SJSA1 (cell line): ENCODE data around the gene CXCL5. TPM values are rescaled to one million over a fixed set of nuclear protein-coding genes. Genes with fewer than 3 reads are reported as not detected.
"Not testable (repeated sequence)": the region's sequence is repeated elsewhere in the genome, so short reads cannot be mapped to it uniquely, and the experiment has no call there.

ENCODE experiments used
- DNase-seq, 2 experiments: peaks; one replicate each; pipeline ENCODE4 v3.0.0-alpha.2; 2015 to 2020; ENCODE audit warnings: low spot score in 2 of 2, low read depth in 1 of 2
- H3K27ac ChIP-seq: fragments of 250-450 bp; sonication (Bioruptor Pico); 2 replicates; pipeline ENCODE4 v1.5.1; 2020; ENCODE audit warnings: mild to moderate bottlenecking, moderate library complexity
- H3K27me3 ChIP-seq: fragments of 250-450 bp; sonication (Bioruptor Pico); replicated peaks from 2 replicates; pipeline ENCODE4 v1.5.1; 2020; ENCODE audit warnings: mild to moderate bottlenecking, moderate library complexity
- H3K36me3 ChIP-seq: fragments of 250-450 bp; sonication (Bioruptor Pico); 2 replicates; pipeline ENCODE4 v1.5.1; 2020; ENCODE audit warnings: mild to moderate bottlenecking
- H3K4me1 ChIP-seq: fragments of 250-450 bp; sonication (Bioruptor Pico); replicated peaks from 2 replicates; pipeline ENCODE4 v1.6.1; 2021; ENCODE audit warnings: mild to moderate bottlenecking
- H3K4me3 ChIP-seq: fragments of 250-450 bp; sonication (Bioruptor Pico); 2 replicates; pipeline ENCODE4 v1.5.1; 2020; ENCODE audit warnings: mild to moderate bottlenecking
- H3K9me3 ChIP-seq: fragments of 250-450 bp; sonication (Bioruptor Pico); replicated peaks from 2 replicates; pipeline ENCODE4 v1.5.1; 2020; ENCODE audit warnings: mild to moderate bottlenecking
- total RNA-seq: library from RNA; depleted of rRNA; stranded (reverse); fragments of >200 nt; shearing (Covaris generic); gene quantifications from 2 replicates; pipeline ENCODE4 v1.2.3, GENCODE V29; 2014

Gene CXCL5
- total RNA-seq, 1 experiment from 2014 or later: not detected

DNA sequence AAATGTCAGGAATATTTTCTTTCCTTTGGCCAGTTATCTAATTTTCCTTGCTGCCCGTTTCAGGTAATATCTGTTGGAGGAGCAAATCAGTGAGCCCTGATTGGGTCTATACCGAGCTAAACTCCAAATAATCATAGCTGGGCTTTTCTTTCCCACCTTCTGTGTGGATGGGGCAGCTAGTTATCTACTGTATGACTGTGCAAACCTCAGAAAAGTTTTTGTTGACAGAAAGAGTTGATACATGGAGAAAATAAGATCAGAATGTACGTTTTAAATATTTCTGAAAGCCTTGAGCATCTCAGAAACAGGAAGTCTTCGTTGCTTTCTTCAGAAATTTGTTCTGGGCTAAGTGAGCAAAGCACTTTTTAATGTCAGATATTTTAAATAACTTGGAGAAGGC, 6.2 kb upstream of the CXCL5 start:
- H3K27ac ChIP-seq: no peak overlapping the region
- H3K4me3 ChIP-seq: no peak overlapping the region
- H3K36me3 ChIP-seq: no peaks in the 10 kb centered on the region
- 0 out of 2 replicates have a peak, but pooled peaks cover 5% of the 10 kb centered on the region for H3K27me3 ChIP-seq
- no peaks in the 10 kb centered on the region for H3K4me1 ChIP-seq
- no peaks in the 10 kb centered on the region for H3K9me3 ChIP-seq
- no peak for DNase-seq

DNA sequence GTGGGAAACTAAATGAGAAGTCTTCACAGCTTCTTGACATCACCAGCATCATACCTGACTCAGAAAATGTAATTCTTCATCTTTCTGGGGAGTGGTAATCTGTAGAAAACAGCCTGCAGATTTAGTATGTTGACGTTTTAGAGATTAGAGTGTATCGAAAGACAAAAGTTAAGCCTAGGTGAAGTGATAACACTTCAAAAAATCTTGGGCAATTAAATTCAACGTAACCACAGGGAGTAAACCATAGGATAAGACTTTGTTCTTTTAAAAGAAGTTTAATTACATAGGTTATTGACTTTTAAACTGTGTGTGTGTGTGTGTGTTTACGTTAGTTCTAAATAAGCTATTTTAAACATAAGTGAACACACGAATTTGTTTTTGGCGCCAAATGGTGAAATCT, 1.8 kb upstream of the CXCL5 start:
- no peak overlapping the region for H3K27ac ChIP-seq
- H3K36me3 ChIP-seq: no peaks in the 10 kb centered on the region
- H3K27me3 ChIP-seq: no peaks in the 10 kb centered on the region
- 0 out of 2 replicates have a peak, but pooled peaks cover 3% of the 10 kb centered on the region for H3K4me1 ChIP-seq
- DNase-seq: no peak
- no peaks in the 10 kb centered on the region for H3K9me3 ChIP-seq
- H3K4me3 ChIP-seq: no peak overlapping the region

DNA sequence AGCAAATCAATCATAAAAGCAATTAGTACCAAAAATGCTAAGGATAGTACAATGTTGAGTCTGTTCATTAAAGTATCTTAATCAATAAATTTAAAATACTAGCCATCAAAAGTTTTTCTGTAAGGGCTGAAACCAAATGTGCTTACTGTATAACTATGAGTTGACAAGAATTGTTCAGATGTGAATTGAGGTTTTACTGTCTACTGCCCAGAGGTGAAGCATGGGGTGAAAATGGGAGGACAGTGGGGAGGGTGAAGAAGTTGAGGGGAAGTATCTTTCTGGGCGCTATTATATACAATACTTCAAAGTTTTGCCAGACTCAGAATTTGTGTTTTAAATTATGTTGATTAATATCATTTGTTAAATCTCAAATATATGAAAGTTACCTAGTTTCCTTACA, 6.4 kb downstream of the CXCL5 start:
- Histone ChIP-seq H3K9me3 (no peaks in the 10 kb centered on the region), H3K27ac (no peak overlapping the region), H3K4me1 (no peaks in the 10 kb centered on the region), H3K36me3 (no peaks in the 10 kb centered on the region), H3K27me3 (no peaks in the 10 kb centered on the region), H3K4me3 (no peak overlapping the region)
- DNase-seq: no peak

DNA sequence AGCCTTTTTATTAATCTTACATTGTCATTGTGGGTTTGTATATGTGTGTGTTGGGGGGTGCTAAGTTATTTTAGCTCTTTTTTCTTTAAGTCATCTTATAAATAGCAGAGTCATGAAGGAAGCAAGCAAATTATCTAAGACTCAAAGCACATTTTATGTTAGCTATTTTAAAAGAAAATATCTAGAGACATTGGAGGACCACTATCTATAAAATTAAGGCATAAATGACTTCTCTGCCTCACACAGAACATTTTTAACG, 6.8 kb downstream of the CXCL5 start:
- H3K9me3 ChIP-seq: no peaks in the 10 kb centered on the region
- H3K4me3 ChIP-seq: no peak overlapping the region
- no peak for DNase-seq
- no peak overlapping the region for H3K27ac ChIP-seq
- H3K4me1 ChIP-seq: no peaks in the 10 kb centered on the region
- H3K27me3 ChIP-seq: no peaks in the 10 kb centered on the region
- no peaks in the 10 kb centered on the region for H3K36me3 ChIP-seq

DNA sequence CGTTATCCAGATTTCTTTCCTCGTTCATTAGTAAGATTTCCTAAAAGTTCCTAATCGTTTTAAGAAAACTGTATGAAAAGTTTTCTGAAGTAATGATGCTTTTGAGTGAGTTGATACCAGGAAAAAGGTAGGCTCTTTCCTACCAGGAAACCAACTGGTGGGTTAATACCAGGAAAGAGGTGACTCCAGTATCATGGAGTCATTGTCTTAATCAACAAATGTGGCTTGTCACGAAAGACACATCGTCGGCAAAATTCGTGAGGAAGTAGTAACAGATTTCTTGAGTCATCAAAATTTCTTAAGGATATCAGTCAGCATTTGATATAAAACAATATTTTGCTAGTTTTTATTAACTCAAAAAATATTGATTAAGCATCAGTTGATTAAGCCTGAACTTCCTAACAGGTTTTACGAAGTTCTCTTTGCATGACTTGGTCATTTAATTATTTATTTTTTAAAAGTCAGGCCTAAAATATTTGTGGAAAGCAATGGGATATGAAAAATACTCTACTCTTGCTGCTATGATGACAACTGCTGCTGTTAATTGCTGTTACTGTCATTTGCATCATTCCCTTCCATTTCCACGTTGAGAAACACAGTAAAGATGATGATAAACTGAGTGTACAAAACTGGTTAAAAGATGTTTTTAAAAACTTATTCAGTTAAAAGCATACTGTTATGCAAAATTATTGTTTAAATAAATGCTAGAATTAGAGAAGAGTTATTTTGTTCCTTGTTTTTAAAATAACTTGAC, 7.3 kb downstream of the CXCL5 start:
- H3K4me1 ChIP-seq: no peaks in the 10 kb centered on the region
- no peaks in the 10 kb centered on the region for H3K27me3 ChIP-seq
- no peak overlapping the region for H3K4me3 ChIP-seq
- no peaks in the 10 kb centered on the region for H3K9me3 ChIP-seq
- H3K36me3 ChIP-seq: no peaks in the 10 kb centered on the region
- DNase-seq: no peak
- no peak overlapping the region for H3K27ac ChIP-seq

DNA sequence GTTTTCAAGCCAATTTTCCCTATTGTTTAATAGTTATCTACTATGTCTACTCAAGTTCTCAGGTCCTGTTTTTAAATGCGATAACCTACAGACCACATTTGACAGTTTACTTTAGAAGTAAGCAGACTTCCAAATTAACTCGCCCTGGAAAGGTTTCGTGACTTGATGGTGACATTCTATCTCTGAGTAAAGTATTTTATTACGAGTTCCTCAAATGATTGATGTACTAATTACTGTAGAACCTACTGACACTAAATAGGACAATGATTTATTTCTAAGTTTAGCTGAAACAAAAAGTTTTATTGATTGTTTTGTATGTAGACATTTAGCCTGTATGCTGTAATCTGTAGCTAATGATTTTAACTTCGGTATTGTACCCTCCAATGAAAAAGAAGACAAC, 8.5 kb downstream of the CXCL5 start:
- H3K4me3 ChIP-seq: no peak overlapping the region

DNA sequence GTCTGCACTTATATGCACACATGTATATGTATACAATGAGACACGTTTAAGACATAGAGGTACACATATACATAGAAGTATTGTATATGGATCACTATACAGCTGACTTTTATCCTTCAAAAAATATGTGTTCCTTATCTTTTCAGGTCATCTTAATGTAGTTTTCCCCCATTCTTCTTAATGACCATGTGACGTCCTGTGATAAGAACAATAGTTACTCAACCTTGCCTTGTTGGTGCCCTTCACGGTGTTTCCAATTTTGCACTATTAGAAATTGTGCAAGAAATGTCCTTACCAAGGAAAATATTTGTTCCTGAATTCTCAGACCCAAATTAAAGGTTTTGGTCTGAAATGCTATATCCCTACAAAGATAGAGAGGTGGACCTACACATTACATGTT, 9.4 kb downstream of the CXCL5 start:
- Histone ChIP-seq H3K4me3 (no peak overlapping the region), H3K27ac (no peak overlapping the region), H3K4me1 (no peaks in the 10 kb centered on the region), H3K36me3 (no peaks in the 10 kb centered on the region), H3K27me3 (no peaks in the 10 kb centered on the region; the same call in 1 of the 2 replicates), H3K9me3 (no peaks in the 10 kb centered on the region)
- DNase-seq: no peak

More for the DNA sequence above, 8.5 kb downstream of the CXCL5 start:
- H3K27me3 ChIP-seq: no peaks in the 10 kb centered on the region; the same call in 1 of the 2 replicates
- no peaks in the 10 kb centered on the region for H3K36me3 ChIP-seq
- H3K4me1 ChIP-seq: no peaks in the 10 kb centered on the region
- H3K27ac ChIP-seq: no peak overlapping the region
- H3K9me3 ChIP-seq: no peaks in the 10 kb centered on the region
- DNase-seq: no peak

DNA sequence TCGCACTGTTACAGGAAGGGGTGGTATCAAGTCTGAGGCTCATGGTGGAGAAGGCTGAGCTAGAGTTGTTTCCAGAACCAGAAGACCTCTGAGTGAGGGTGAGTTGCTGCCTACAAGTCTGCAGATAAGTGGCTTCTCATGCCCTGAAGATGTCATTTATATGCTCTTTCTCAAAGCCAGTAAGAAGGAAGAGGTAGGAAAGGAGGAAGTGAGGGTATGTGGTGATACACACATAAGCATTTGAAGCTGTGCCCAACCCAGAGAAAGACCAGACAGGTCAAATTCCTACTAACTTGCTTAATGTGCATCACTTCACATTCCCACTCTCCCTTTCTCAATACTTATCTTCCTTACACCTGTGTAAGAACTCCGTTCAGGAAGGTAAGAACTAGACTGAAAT, 10.4 kb downstream of the CXCL5 start, which contains the start of gene PPBP:
PPBP (minus strand) TSS at position 130 of the 400 bp plus-strand sequence; CDS start at position 43, 87 bp downstream.
- Histone ChIP-seq H3K36me3 (no peaks in the 10 kb centered on the region), H3K4me3 (no peak within 1 kb of the TSS), H3K9me3 (no peaks in the 10 kb centered on the region), H3K4me1 (no peaks in the 10 kb centered on the region), H3K27me3 (no peaks in the 10 kb centered on the region; the same call in 1 of the 2 replicates), H3K27ac (no peak within 1 kb of the TSS)
- no peak for DNase-seq

DNA sequence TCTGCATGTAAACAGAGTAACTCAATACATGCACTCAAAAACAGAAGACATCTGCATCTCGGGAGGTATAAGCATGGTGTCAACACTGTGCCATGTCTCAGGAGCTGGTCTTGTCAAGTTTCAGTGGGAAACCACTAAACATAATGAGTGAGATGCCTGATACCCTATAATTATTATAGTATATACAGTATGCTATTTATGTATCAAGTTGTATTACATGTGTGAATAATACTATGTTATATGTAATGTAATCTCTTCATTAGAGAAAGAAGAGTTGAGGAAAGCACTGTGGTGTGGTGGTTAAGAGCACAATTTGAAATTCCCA, 13.0 kb downstream of the CXCL5 start:
- no peak for DNase-seq
- Histone ChIP-seq H3K4me3 (no peak overlapping the region), H3K36me3 (no peaks in the 10 kb centered on the region), H3K4me1 (no peaks in the 10 kb centered on the region), H3K27me3 (no peaks in the 10 kb centered on the region; the same call in none of the 2 replicates), H3K9me3 (no peaks in the 10 kb centered on the region), H3K27ac (no peak overlapping the region)

DNA sequence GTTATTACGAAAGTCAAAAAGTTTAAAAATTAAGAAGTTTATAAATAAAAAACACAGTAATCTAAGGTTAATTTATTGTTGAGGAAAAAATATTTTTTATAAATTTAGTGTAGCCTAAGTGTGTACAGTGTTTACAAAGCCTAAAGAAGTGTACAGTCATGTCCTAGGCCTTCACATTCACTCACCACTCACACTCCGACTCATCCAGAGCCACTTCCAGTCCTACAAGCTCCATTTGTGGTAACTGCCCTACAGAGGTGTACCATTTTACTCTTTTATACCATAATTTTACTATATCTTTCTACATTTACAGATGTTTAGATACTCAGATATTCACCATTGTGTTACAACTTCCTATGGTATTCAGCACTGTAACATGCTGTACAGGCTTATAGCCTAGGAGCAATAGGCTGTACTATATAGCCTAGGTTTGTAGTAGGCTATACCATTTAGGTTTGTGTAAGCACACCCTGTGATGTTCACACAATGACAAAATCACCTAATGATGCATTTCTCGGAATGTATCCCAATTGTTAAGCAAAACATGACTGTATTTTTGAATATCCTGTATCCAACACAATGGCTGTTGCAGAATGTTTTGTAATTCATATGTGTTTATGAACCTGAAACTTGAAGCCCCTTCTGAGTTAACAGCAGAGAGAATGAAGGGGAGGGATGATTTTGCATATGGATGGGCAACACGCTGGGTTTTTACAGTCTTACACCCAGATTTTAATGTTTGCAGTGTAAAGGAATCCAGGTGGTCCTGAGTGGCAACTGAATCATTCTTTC, 13.5 kb downstream of the CXCL5 start:
- H3K4me1 ChIP-seq: no peaks in the 10 kb centered on the region
- DNase-seq: no peak
- H3K36me3 ChIP-seq: no peaks in the 10 kb centered on the region
- no peak overlapping the region for H3K4me3 ChIP-seq
- H3K27ac ChIP-seq: no peak overlapping the region
- no peaks in the 10 kb centered on the region; the same call in none of the 2 replicates for H3K27me3 ChIP-seq
- H3K9me3 ChIP-seq: no peaks in the 10 kb centered on the region

DNA sequence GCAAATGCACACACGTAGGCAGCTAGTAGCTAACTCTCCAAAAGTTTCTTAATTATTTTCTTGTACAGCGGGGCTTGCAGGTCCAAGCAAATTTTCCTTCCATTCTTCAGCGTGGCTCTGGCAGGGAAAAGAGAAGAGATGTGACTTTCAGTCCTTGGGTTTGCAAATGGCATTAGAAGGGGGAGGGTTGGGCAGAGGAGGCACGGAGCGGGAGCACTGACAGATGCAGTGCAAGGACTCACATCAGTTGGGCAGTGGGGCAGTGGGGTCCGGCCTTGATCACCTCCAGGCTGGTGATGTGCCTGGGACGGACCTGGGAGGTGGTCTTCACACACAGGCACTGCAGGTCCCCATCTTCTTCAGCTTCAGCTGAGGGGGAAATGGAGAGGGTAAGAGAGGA, 17.3 kb downstream of the CXCL5 start:
- not testable (repeated sequence) for H3K4me1 ChIP-seq, H3K27me3 ChIP-seq, H3K9me3 ChIP-seq, H3K4me3 ChIP-seq, H3K27ac ChIP-seq, DNase-seq, H3K36me3 ChIP-seq

DNA sequence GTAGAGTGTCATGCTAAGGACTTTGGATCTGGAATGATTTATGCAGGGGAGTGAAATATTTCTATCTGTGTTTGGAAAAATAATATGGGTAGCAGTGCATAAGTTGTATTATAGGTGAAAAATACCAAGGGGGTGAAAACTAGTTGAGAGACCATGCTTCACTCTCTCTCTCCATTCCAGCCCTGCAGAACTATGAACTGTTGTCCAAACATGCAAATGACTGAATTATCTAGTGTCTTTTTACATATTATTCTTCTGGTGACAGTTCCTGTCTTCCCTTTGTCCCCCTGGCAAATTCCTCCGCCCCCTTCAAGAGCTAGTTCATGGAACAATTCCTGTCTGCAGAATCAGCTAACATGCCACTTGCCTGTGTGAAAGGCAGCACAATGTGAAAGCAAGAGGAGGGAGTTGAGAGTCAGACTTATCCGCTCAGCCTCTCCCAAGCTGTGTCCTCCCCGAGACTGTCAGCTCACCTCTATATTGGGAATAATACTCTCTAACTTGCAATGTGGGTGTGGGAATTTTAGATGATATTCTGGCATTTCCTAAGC, 19.0 kb downstream of the CXCL5 start:
- H3K4me3 ChIP-seq: no peak overlapping the region
- DNase-seq: no peak
- H3K27me3 ChIP-seq: no peaks in the 10 kb centered on the region; the same call in 1 of the 2 replicates
- peaks cover 3% of the 10 kb centered on the region; the same call in 1 of the 2 replicates for H3K4me1 ChIP-seq
- H3K9me3 ChIP-seq: no peaks in the 10 kb centered on the region
- no peak overlapping the region for H3K27ac ChIP-seq
- no peaks in the 10 kb centered on the region for H3K36me3 ChIP-seq

DNA sequence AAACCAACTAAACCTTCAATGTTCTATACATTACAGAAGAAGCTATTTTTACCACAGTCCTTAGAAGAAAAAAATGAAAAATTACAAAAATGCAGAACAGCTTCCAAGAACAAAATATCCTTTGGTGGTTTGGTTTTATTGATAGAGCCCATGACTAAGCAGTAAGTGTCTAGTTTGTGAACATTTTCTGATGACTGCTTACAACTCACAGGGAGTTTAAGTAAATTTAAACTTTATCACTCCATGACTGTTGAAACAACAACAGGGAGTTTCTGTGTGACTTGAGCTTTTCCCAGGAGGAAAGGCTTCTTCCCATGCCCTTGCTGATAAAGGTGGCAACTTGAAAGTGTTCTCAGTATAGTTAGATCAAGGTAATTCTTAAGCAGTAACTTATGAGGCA, 19.6 kb downstream of the CXCL5 start:
- Histone ChIP-seq H3K4me1 (peaks cover 3% of the 10 kb centered on the region; the same call in 1 of the 2 replicates), H3K27me3 (no peaks in the 10 kb centered on the region; the same call in 1 of the 2 replicates), H3K4me3 (no peak overlapping the region), H3K36me3 (no peaks in the 10 kb centered on the region), H3K27ac (no peak overlapping the region), H3K9me3 (no peaks in the 10 kb centered on the region)
- no peak for DNase-seq

DNA sequence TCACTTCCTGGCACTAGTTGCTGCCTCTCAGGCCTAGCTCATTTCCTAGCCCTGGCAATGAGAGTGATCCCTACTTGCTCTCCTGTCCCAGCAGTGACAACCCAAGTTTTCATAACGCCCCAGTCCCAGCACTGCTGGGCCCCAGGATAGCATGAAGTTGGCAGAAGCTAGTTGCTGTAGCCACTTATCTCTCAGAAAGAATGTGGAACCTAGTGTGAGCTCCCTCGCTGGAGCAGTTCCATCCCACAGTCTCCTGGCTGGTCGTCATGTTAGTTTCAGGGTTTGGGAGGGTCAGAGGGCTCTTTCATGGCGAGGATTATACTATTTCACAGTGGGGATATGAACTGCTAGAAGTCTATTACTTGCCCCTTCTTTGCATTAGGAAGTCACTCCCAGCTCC, 21.8 kb downstream of the CXCL5 start:
- Histone ChIP-seq H3K27ac (no peak overlapping the region), H3K4me3 (no peak overlapping the region), H3K27me3 (no peaks in the 10 kb centered on the region; the same call in 1 of the 2 replicates), H3K9me3 (no peaks in the 10 kb centered on the region), H3K4me1 (peaks cover 3% of the 10 kb centered on the region; the same call in 1 of the 2 replicates), H3K36me3 (no peaks in the 10 kb centered on the region)
- no peak for DNase-seq
